Measurements from ENCODE around the gene PRXL2B. TPM values are rescaled to one million over a fixed set of nuclear protein-coding genes. Genes with fewer than 3 reads are reported as not detected.

The PRXL2B gene
- total RNA-seq, 2 experiments from 2014 or later, result 5.2 to 10.4 TPM

DNA sequence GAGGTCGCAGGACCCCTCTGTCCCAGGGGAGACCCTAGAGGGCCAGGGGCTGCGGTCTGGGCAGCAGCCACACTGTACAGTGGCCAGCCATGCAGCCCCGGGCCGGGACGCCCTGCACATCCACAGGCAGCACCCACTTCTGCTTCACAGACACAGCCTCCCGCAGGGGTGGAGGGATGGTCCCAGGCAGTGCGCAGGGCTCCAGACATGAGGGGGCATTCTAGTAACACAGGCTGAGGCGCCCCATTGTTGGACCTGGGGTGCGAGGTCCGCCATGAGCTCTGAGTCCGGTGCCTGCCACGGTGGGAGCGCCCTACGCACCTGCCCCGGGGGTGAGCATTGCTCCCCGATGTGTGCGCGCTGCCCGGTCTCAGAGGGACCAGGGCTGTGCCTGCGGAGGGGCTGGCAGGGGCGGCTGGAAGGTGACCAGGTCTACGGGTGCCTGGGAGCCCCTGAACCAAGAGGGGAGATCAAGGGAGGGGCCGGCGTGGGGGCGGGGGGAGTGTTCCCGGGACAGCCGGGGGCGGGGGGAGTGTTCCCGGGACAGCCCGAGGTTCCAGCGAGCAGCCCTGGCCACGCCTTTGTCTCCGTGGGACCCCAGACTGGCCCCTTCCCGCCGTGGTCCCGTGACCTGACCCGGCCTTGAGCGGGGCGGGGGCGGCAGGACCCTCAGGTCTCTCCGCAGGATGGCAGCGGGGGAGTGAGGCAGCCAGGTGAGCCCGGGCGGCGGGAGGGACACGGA is 41.8 kb downstream of the PRXL2B start:
- Histone ChIP-seq H3K9me2 (ENCODE audit: insufficient read depth, low read length) (no peaks in the 10 kb centered on the region), H3K9me3 (ENCODE audit: low read length) (no peaks in the 10 kb centered on the region), H3K79me2 (ENCODE audit: insufficient read depth, low read depth, low read length) (no peaks in the 10 kb centered on the region), H3K4me2 (ENCODE audit: low read length) (no peak overlapping the region), H3K27ac (ENCODE audit: low read depth, low read length, poor library complexity, severe bottlenecking) (no peak overlapping the region), H3K36me3 (ENCODE audit: insufficient read depth, low read length) (no peaks in the 10 kb centered on the region), H3K4me3 (ENCODE audit: low read depth, low read length, poor library complexity, severe bottlenecking) (no peak overlapping the region), H3K4me1 (ENCODE audit: insufficient read depth, low read length, poor library complexity, severe bottlenecking) (no peaks in the 10 kb centered on the region), H4K20me1 (ENCODE audit: insufficient read depth, low read length) (no peaks in the 10 kb centered on the region), H2AFZ (ENCODE audit: low read length) (no peak overlapping the region)
- no peak for DNase-seq (ENCODE audit: low spot score)
- TF ChIP-seq, protein P1, sequence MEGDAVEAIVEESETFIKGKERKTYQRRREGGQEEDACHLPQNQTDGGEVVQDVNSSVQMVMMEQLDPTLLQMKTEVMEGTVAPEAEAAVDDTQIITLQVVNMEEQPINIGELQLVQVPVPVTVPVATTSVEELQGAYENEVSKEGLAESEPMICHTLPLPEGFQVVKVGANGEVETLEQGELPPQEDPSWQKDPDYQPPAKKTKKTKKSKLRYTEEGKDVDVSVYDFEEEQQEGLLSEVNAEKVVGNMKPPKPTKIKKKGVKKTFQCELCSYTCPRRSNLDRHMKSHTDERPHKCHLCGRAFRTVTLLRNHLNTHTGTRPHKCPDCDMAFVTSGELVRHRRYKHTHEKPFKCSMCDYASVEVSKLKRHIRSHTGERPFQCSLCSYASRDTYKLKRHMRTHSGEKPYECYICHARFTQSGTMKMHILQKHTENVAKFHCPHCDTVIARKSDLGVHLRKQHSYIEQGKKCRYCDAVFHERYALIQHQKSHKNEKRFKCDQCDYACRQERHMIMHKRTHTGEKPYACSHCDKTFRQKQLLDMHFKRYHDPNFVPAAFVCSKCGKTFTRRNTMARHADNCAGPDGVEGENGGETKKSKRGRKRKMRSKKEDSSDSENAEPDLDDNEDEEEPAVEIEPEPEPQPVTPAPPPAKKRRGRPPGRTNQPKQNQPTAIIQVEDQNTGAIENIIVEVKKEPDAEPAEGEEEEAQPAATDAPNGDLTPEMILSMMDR (conservative IDR thresholded peaks at IDR 0.05; ENCODE audit: low read length), result no peak
- no peak for TF ChIP-seq EZH2phosphoT487 (IDR thresholded peaks at IDR 0.05; ENCODE audit: borderline replicate concordance, low read depth, low read length)
- CTCF ChIA-PET (ENCODE audit: unreplicated experiment), result no interaction called here
- POLR2A ChIA-PET, result no interaction called here
- intact Hi-C loops (cut with micrococcal nuclease; ENCODE audit: unreplicated experiment), result no loop called here
- no TSS peak for BruUV-seq (replicated peaks)

DNA sequence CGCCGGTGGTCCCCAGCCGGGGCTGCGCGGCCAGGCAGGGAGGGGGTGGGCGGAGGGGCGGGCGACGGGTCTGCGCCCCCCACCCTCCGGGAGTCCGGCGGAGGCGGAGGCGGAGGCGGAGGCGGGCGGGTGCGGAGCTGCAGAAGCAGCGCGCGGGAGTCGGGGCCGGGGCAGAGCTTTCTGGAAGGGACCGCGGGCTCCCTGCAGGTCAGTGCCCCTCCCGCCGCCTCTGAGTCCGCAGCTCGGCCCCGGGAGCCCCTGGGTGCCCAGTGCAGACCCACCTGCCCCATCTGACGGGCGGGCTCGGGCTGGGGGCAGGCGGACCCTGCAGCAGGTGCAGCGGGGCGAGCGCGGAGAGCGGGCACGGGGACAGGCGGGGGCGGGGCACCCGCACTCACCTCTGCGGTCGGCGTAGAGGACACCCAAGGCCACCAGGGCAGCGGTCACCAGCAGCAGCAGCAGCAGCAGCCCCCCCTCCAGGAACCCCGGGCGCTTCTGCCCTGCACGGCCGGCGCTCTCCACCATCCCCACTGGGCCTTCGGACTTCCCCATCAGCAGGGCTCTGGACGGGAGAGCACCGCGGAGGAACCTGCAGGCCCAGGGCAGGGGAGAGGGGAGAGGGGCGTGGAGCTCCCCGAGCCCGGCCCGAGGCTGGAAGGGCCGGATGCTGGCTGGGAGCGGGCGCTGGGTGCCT is 42.5 kb downstream of the PRXL2B start:
- Histone ChIP-seq H2AFZ (ENCODE audit: low read length) (no peak overlapping the region), H3K4me1 (ENCODE audit: insufficient read depth, low read length, poor library complexity, severe bottlenecking) (no peaks in the 10 kb centered on the region), H3K9me2 (ENCODE audit: insufficient read depth, low read length) (no peaks in the 10 kb centered on the region), H3K79me2 (ENCODE audit: insufficient read depth, low read depth, low read length) (no peaks in the 10 kb centered on the region), H3K4me2 (ENCODE audit: low read length) (no peak overlapping the region), H3K27ac (ENCODE audit: low read depth, low read length, poor library complexity, severe bottlenecking) (no peak overlapping the region), H3K36me3 (ENCODE audit: insufficient read depth, low read length) (no peaks in the 10 kb centered on the region), H3K4me3 (ENCODE audit: low read depth, low read length, poor library complexity, severe bottlenecking) (no peak overlapping the region), H4K20me1 (ENCODE audit: insufficient read depth, low read length) (no peaks in the 10 kb centered on the region), H3K9me3 (ENCODE audit: low read length) (no peaks in the 10 kb centered on the region)
- ChIA-PET CTCF (ENCODE audit: unreplicated experiment) (no interaction called here), POLR2A (no interaction called here)
- BruUV-seq (replicated peaks), result no TSS peak
- TF ChIP-seq, protein P1 (conservative IDR thresholded peaks at IDR 0.05; ENCODE audit: low read length), result no peak
- no peak for TF ChIP-seq EZH2phosphoT487 (IDR thresholded peaks at IDR 0.05; ENCODE audit: borderline replicate concordance, low read depth, low read length)
- intact Hi-C loops (cut with micrococcal nuclease; ENCODE audit: unreplicated experiment), result no loop called here
- DNase-seq (ENCODE audit: low spot score), result no peak

Measured in OCI-LY7 (cell line).